PC-9 (cell line): ENCODE results near the gene ALG2. TPM values are rescaled to one million over a fixed set of nuclear protein-coding genes. Genes with fewer than 3 reads are reported as not detected.

ENCODE experiments used
- BruUV-seq: library from RNA; stranded (reverse); fragments of 400-500 nt; replicated peaks from 2 replicates; lab custom pipeline; 2021; lab: Mats Ljungman, UMichigan
- CTCF ChIA-PET: fragments of 300-600 bp; sonication (Branson Sonifier 250); formaldehyde crosslinking; loops from one replicate; lab custom pipeline; 2022; ENCODE audit warnings: antibody characterized with exemption; lab: Charles Lee
- POLR2A ChIA-PET: fragments of 300-600 bp; sonication (Branson Sonifier 250); formaldehyde crosslinking; loops from one replicate; lab custom pipeline; 2022; ENCODE audit warnings: antibody characterized with exemption; ENCODE audit not compliant: unreplicated experiment; lab: Charles Lee
- DNase-seq, 2 experiments: peaks; one replicate each; pipeline versions ENCODE4 v3.0.0 to v3.0.0-alpha.2; 2015 to 2022; ENCODE audit warnings: mixed read lengths in 1 of 2
- H2AFZ ChIP-seq: fragments of 200-600 bp; sonication (generic); 2 replicates; pipeline ENCODE4 v1.8.1; 2017; ENCODE audit warnings: antibody characterized with exemption
- H3F3A ChIP-seq: fragments of 200-600 bp; sonication (generic); 2 replicates; pipeline ENCODE4 v1.8.1; 2017; ENCODE audit warnings: antibody characterized with exemption, mild to moderate bottlenecking, low read depth; ENCODE audit not compliant: insufficient read depth
- H3K27ac ChIP-seq: fragments of 200-600 bp; sonication (generic); 2 replicates; pipeline ENCODE4 v1.6.1; 2016; ENCODE audit warnings: mixed run types
- H3K27me3 ChIP-seq: fragments of 200-600 bp; sonication (generic); 2 replicates; pipeline ENCODE4 v1.6.1; 2016; ENCODE audit warnings: low read depth, mixed run types; ENCODE audit not compliant: insufficient read depth
- H3K36me3 ChIP-seq: fragments of 200-600 bp; sonication (generic); 2 replicates; pipeline ENCODE4 v1.6.1; 2016; ENCODE audit warnings: low read depth, mixed run types
- H3K4me1 ChIP-seq: fragments of 200-600 bp; sonication (generic); replicated peaks from 2 replicates; pipeline ENCODE4 v1.6.1; 2016; ENCODE audit warnings: mixed run types; ENCODE audit not compliant: insufficient read depth
- H3K4me2 ChIP-seq: fragments of 200-600 bp; sonication (generic); 2 replicates; pipeline ENCODE4 v1.6.1; 2017; ENCODE audit warnings: mixed run types
- H3K4me3 ChIP-seq: fragments of 200-600 bp; sonication (generic); 2 replicates; pipeline ENCODE4 v1.6.1; 2016; ENCODE audit warnings: mixed run types
- H3K79me2 ChIP-seq: fragments of 200-600 bp; sonication (generic); 2 replicates; pipeline ENCODE4 v1.6.1; 2017; ENCODE audit warnings: low read depth, mixed run types
- H3K9me2 ChIP-seq: fragments of 200-600 bp; sonication (generic); 2 replicates; pipeline ENCODE4 v1.8.1; 2017; ENCODE audit warnings: mild to moderate bottlenecking; ENCODE audit not compliant: insufficient read depth
- H3K9me3 ChIP-seq: fragments of 200-600 bp; sonication (generic); 2 replicates; pipeline ENCODE4 v1.8.1; 2016; ENCODE audit warnings: low read depth; ENCODE audit not compliant: insufficient read depth
- H4K20me1 ChIP-seq: fragments of 200-600 bp; sonication (generic); 2 replicates; pipeline ENCODE4 v1.8.1; 2017; ENCODE audit not compliant: insufficient read depth
- CTCF ChIP-seq: fragments of 200-600 bp; sonication (generic); conservative IDR thresholded peaks from 2 replicates; pipeline ENCODE4 v1.6.1; 2017; ENCODE audit warnings: mixed run types, antibody characterized with exemption, mild to moderate bottlenecking, moderate library complexity
- EZH2 ChIP-seq: fragments of 200-600 bp; sonication (generic); IDR thresholded peaks from 2 replicates; pipeline ENCODE4 v1.8.0; 2017; ENCODE audit warnings: antibody characterized with exemption, low read depth
- intact Hi-C: fragments of 100-400 bp; cut with micrococcal nuclease; formaldehyde crosslinking; loops from one replicate; pipeline ENCODE4 v1.10.0; 2022; ENCODE audit not compliant: unreplicated experiment
- total RNA-seq: library from RNA; stranded (reverse); gene quantifications from 2 replicates; pipeline ENCODE4 v1.2.3, GENCODE V29; 2021

Gene ALG2
- total RNA-seq, 1 experiment from 2014 or later, result 30.2 TPM

- H2AFZ ChIP-seq, result no peak overlapping the region
- no peaks in the 10 kb centered on the region for H3K9me2 ChIP-seq
- H3K4me3 ChIP-seq, result no peak overlapping the region
- no peaks in the 10 kb centered on the region for H3K9me3 ChIP-seq
- H3K4me2 ChIP-seq, result no peak overlapping the region
- ChIA-PET POLR2A (no interaction called here), CTCF (interaction anchor here (0.6 to 0.7 kb wide), 4 partner anchors 105 to 1258 kb away, joined by 3 to 16 read pairs (median 6); no protein-coding TSS in a partner anchor)
- H4K20me1 ChIP-seq, result no peaks in the 10 kb centered on the region
- intact Hi-C loops, result loop anchor here (10.0 kb wide), 1 partner anchor 1040 kb away; no protein-coding TSS in a partner anchor
- no TSS peak for BruUV-seq
- no peak for TF ChIP-seq EZH2
- no peak for TF ChIP-seq CTCF
- no peaks in the 10 kb centered on the region for H3K79me2 ChIP-seq
- H3K4me1 ChIP-seq, result no peaks in the 10 kb centered on the region
- DNase-seq, result no peak
- H3K27ac ChIP-seq, result no peak overlapping the region
- no peaks in the 10 kb centered on the region for H3K36me3 ChIP-seq
- peaks cover 11% of the 10 kb centered on the region; the same call in 1 of the 2 replicates for H3K27me3 ChIP-seq
- H3F3A ChIP-seq, result no peaks in the 10 kb centered on the region
Observed at GRCh38 chr9:99185348-99185632, 36.5 kb downstream of the ALG2 start.

- Histone ChIP-seq H3K9me2 (no peaks in the 10 kb centered on the region), H3K79me2 (no peaks in the 10 kb centered on the region), H3K9me3 (no peaks in the 10 kb centered on the region), H3K36me3 (no peaks in the 10 kb centered on the region), H3K4me2 (no peak overlapping the region), H4K20me1 (no peaks in the 10 kb centered on the region), H3K27me3 (peaks cover 9% of the 10 kb centered on the region; the same call in 1 of the 2 replicates), H3K4me3 (no peak overlapping the region), H2AFZ (no peak overlapping the region), H3K4me1 (no peaks in the 10 kb centered on the region), H3K27ac (no peak overlapping the region), H3F3A (no peaks in the 10 kb centered on the region)
- BruUV-seq, result no TSS peak
- ChIA-PET CTCF (interaction anchor here (0.6 to 0.7 kb wide), 4 partner anchors 106 to 1258 kb away, joined by 3 to 7 read pairs (median 5); no protein-coding TSS in a partner anchor), POLR2A (no interaction called here)
- TF ChIP-seq EZH2 (no peak), CTCF (peak; percentile 90)
- DNase-seq, result peak; percentile 59 to 75
- intact Hi-C loops, result loop anchor here (5.0 to 10.0 kb wide), 4 partner anchors 83 to 1413 kb away; no protein-coding TSS in a partner anchor
Observed at GRCh38 chr9:99184475-99185347, 37.0 kb downstream of the ALG2 start.

GRCh38 chr9:99184110-99184474, 37.6 kb downstream of the ALG2 start:
- no peaks in the 10 kb centered on the region for H3K36me3 ChIP-seq

More at GRCh38 chr9:99184110-99184474, 37.6 kb downstream of the ALG2 start:
- no peak for TF ChIP-seq CTCF
- TF ChIP-seq EZH2, result no peak
- POLR2A ChIA-PET, result no interaction called here
- intact Hi-C loops, result loop anchor here (5.0 to 10.0 kb wide), 4 partner anchors 83 to 1413 kb away; no protein-coding TSS in a partner anchor
- no peak overlapping the region for H3K4me2 ChIP-seq
- H2AFZ ChIP-seq, result no peak overlapping the region
- H3K4me3 ChIP-seq, result no peak overlapping the region
- no peaks in the 10 kb centered on the region for H3K4me1 ChIP-seq
- H3F3A ChIP-seq, result no peaks in the 10 kb centered on the region
- DNase-seq, result no peak
- H3K27me3 ChIP-seq, result peaks cover 3% of the 10 kb centered on the region; the same call in 1 of the 2 replicates
- no peaks in the 10 kb centered on the region for H4K20me1 ChIP-seq
- BruUV-seq, result no TSS peak
- CTCF ChIA-PET, result interaction anchor here (0.6 kb wide), 1 partner anchor 336 kb away, joined by 4 read pairs; no protein-coding TSS in a partner anchor
- no peaks in the 10 kb centered on the region for H3K9me3 ChIP-seq
- H3K79me2 ChIP-seq, result no peaks in the 10 kb centered on the region
- no peaks in the 10 kb centered on the region for H3K9me2 ChIP-seq
- no peak overlapping the region for H3K27ac ChIP-seq
